K562 (cell line): ENCODE data around the gene SMIM36. TPM values are rescaled to one million over a fixed set of nuclear protein-coding genes. Genes with fewer than 3 reads are reported as not detected.

Experiments used
- ATAC-seq: fragments of 200-7000 bp; cut with Tn5 transposase; 3 replicates; pipeline ENCODE4 v1.9.1; 2020; ENCODE audit warnings: moderate library complexity
- BruUV-seq: library from RNA; stranded (reverse); fragments of 400-500 nt; replicated peaks from 2 replicates; lab custom pipeline; 2021; lab: Mats Ljungman, UMichigan
- CTCF ChIA-PET: fragments of 300-600 bp; formaldehyde crosslinking; extraction: SDS; loops from one replicate; lab custom pipeline; 2021; ENCODE audit warnings: low intra/inter-chr PET ratio; lab: Yijun Ruan, JAX
- POLR2A ChIA-PET: fragments of 300-600, 350-650 bp; sonication (Branson Sonifier 250); formaldehyde crosslinking; extraction: SDS; loops from one replicate; lab custom pipeline; 2021; ENCODE audit warnings: antibody characterized with exemption, inconsistent platforms; lab: Yijun Ruan, JAX
- DNase-seq, 4 experiments: peaks; one replicate each; pipeline versions ENCODE4 v3.0.0 to v3.0.0-alpha.2; 2011 to 2018; ENCODE audit warnings: low spot score in 3 of 4, mixed read lengths in 3 of 4; ENCODE audit errors: extremely low read depth in 1 of 4
- FAIRE-seq: peaks from 2 replicates; lab custom pipeline; 2011; peaks lifted over from hg19 to GRCh38; lab: Jason Lieb, UNC
- H2AFZ ChIP-seq: 2 replicates; pipeline ENCODE4 v1.6.0; 2011; ENCODE audit warnings: low read depth, low read length, control low read depth, inconsistent platforms
- H3K27ac ChIP-seq: fragments of 200-600 bp; 3 replicates; pipeline ENCODE4 v1.8.0; 2011; ENCODE audit warnings: low read depth, mild to moderate bottlenecking, control low read depth, inconsistent platforms, low read length, moderate library complexity, mixed read lengths; ENCODE audit errors: extremely low read depth
- H3K27me3 ChIP-seq, 2 experiments: fragments of 300-600 bp in 1 of 2; 2 replicates in 1 of 2; 3 replicates in 1 of 2; pipeline versions ENCODE4 v1.6.0 to v1.8.0; 2011; ENCODE audit warnings: inconsistent platforms in 2 of 2, low read length in 2 of 2, mild to moderate bottlenecking in 1 of 2, mixed read lengths in 1 of 2, moderate library complexity in 1 of 2; ENCODE audit not compliant: control insufficient read depth in 2 of 2, insufficient read depth in 2 of 2
- H3K36me3 ChIP-seq: fragments of 300-600 bp; 3 replicates; pipeline ENCODE4 v1.8.0; 2011; ENCODE audit warnings: mild to moderate bottlenecking, low read length, inconsistent platforms; ENCODE audit not compliant: control insufficient read depth, insufficient read depth
- H3K4me1 ChIP-seq, 2 experiments: fragments of 200-600 bp in 1 of 2; replicated peaks in 1 of 2; 2 replicates in 1 of 2; 3 replicates in 1 of 2; pipeline versions ENCODE4 v1.5.1 to v1.8.0; 2011; ENCODE audit warnings: inconsistent platforms in 2 of 2, low read length in 2 of 2, mild to moderate bottlenecking in 1 of 2, mixed read lengths in 1 of 2, moderate library complexity in 1 of 2; ENCODE audit not compliant: control insufficient read depth in 2 of 2, insufficient read depth in 2 of 2
- H3K4me2 ChIP-seq: 2 replicates; pipeline ENCODE4 v1.6.1; 2011; ENCODE audit warnings: low read length, control low read depth, inconsistent platforms, mixed read lengths; ENCODE audit not compliant: insufficient read depth
- H3K4me3 ChIP-seq: fragments of 200-600 bp; sonication (generic), shearing (Covaris generic); 2 replicates; pipeline ENCODE4 v1.5.1; 2016; ENCODE audit warnings: control low read depth, inconsistent platforms
- H3K79me2 ChIP-seq: fragments of 200-600 bp; 3 replicates; pipeline ENCODE4 v1.8.0; 2011; ENCODE audit warnings: low read length, inconsistent platforms; ENCODE audit not compliant: control insufficient read depth, insufficient read depth
- H3K9ac ChIP-seq, 2 experiments: 2 replicates each; pipeline versions ENCODE4 v1.6.0 to v1.6.1; 2011; ENCODE audit warnings: low read depth in 2 of 2, low read length in 2 of 2, control low read depth in 1 of 2, inconsistent platforms in 1 of 2, mild to moderate bottlenecking in 1 of 2, mixed read lengths in 1 of 2; ENCODE audit not compliant: insufficient read depth in 1 of 2
- H3K9me1 ChIP-seq: one replicate; pipeline ENCODE4 v1.6.0; 2011; ENCODE audit warnings: inconsistent platforms, mild to moderate bottlenecking, low read length, moderate library complexity; ENCODE audit not compliant: control insufficient read depth, insufficient read depth
- H3K9me3 ChIP-seq: replicated peaks from 2 replicates; pipeline ENCODE4 v1.5.1; 2011; ENCODE audit warnings: low read depth, low read length, inconsistent platforms; ENCODE audit not compliant: control insufficient read depth, insufficient read depth
- H4K20me1 ChIP-seq: replicated peaks from 2 replicates; pipeline ENCODE4 v1.6.1; 2011; ENCODE audit warnings: low read length, inconsistent platforms, mixed read lengths; ENCODE audit not compliant: control insufficient read depth, insufficient read depth
- CBX3 ChIP-seq, 2 experiments: IDR thresholded peaks; 1 replicate in 1 of 2; 2 replicates in 1 of 2; pipeline ENCODE4 v1.6.1; 2012; ENCODE audit warnings: inconsistent platforms in 2 of 2, low read length in 2 of 2, borderline replicate concordance in 1 of 2, control low read depth in 1 of 2
- E2F1 ChIP-seq: sonication (generic); formaldehyde crosslinking; IDR thresholded peaks from 2 replicates; pipeline ENCODE4 v1.8.1; 2023; ENCODE audit warnings: mild to moderate bottlenecking, missing genetic modification reagents, moderate library complexity
- FOXK2 ChIP-seq, 2 experiments: fragments of 450-650 bp; IDR thresholded peaks in 1 of 2; conservative IDR thresholded peaks in 1 of 2; 2 replicates each; pipeline ENCODE4 v1.6.1; 2016; ENCODE audit warnings: low read depth in 2 of 2, mild to moderate bottlenecking in 1 of 2
- HMG20A ChIP-seq: fragments of 450-650 bp; formaldehyde crosslinking; conservative IDR thresholded peaks from 2 replicates; pipeline ENCODE4 v1.4.0; 2020; ENCODE audit warnings: mild to moderate bottlenecking, mixed read lengths
- MCM2 ChIP-seq: fragments of 450-650 bp; IDR thresholded peaks from 2 replicates; pipeline ENCODE4 v1.6.1; 2017; ENCODE audit warnings: low read depth, mild to moderate bottlenecking
- MTA2 ChIP-seq: fragments of 450-650 bp; IDR thresholded peaks from 2 replicates; pipeline ENCODE4 v1.6.1; 2016; ENCODE audit warnings: low read depth
- PPARD ChIP-seq: fragments of 250-450 bp; sonication (Bioruptor Pico); IDR thresholded peaks from 2 replicates; pipeline ENCODE4 v1.8.0; 2022; ENCODE audit warnings: inconsistent platforms, mild to moderate bottlenecking, moderate library complexity
- PRMT5 ChIP-seq: sonication (generic); formaldehyde crosslinking; IDR thresholded peaks from 2 replicates; pipeline ENCODE4 v1.5.0; 2020; ENCODE audit warnings: missing genetic modification reagents
- SNAPC5 ChIP-seq: fragments of 250-450 bp; sonication (Bioruptor Pico); IDR thresholded peaks from 2 replicates; pipeline ENCODE4 v1.8.0; 2021; ENCODE audit warnings: moderate library complexity, mild to moderate bottlenecking, inconsistent platforms
- SP2 ChIP-seq: IDR thresholded peaks from 2 replicates; pipeline ENCODE4 v1.6.1; 2011; ENCODE audit warnings: mild to moderate bottlenecking, low read depth, low read length, moderate library complexity; ENCODE audit not compliant: poor library complexity, severe bottlenecking; ENCODE audit errors: extremely low read depth
- SRSF3 ChIP-seq: fragments of 200-400 bp; formaldehyde crosslinking; IDR thresholded peaks from 2 replicates; pipeline ENCODE4 v1.6.1; 2016; ENCODE audit warnings: mild to moderate bottlenecking, low read length, moderate library complexity; ENCODE audit not compliant: insufficient read depth
- TCF7L2 ChIP-seq: fragments of 150-350 bp; IDR thresholded peaks from 2 replicates; pipeline ENCODE4 v1.6.1; 2016; ENCODE audit warnings: low read depth, mild to moderate bottlenecking, low read length, moderate library complexity
- ZHX1 ChIP-seq: fragments of 150-350 bp; conservative IDR thresholded peaks from 2 replicates; pipeline ENCODE4 v1.6.1; 2014; ENCODE audit warnings: low read length
- ZNF140 ChIP-seq: fragments of 250-450 bp; sonication (Bioruptor Pico); IDR thresholded peaks from 2 replicates; pipeline ENCODE4 v1.8.0; 2021; ENCODE audit warnings: moderate library complexity, mild to moderate bottlenecking, inconsistent platforms
- ZNF699 ChIP-seq: fragments of 250-450 bp; sonication (Bioruptor Pico); IDR thresholded peaks from 2 replicates; pipeline ENCODE4 v1.8.0; 2021; ENCODE audit warnings: mild to moderate bottlenecking, moderate library complexity; ENCODE audit not compliant: insufficient replicate concordance
- WGBS: fragments of 100-300 bp; shearing (Covaris generic); methylation state at CpG from one replicate; pipeline ENCODE4 v1.1.6; 2016; ENCODE audit warnings: low coverage, mixed read lengths; ENCODE audit not compliant: insufficient coverage; ENCODE audit errors: missing lambda C conversion rate; 5-methylcytosine and 5-hydroxymethylcytosine counted together
- in situ Hi-C: fragments of 300-500 bp; cut with MboI; formaldehyde crosslinking; loops from 4 replicates; pipeline ENCODE4 v1.15.0; 2018; ENCODE audit warnings: inconsistent platforms, mixed read lengths
- intact Hi-C: fragments of 100-400 bp; cut with micrococcal nuclease; formaldehyde crosslinking; loops from 2 replicates; pipeline ENCODE4 v1.14.2; 2022
- polyA plus RNA-seq, 8 experiments: library from polyadenylated mRNA; depleted of rRNA in 4 of 8; stranded (reverse) in 5 of 8; unstranded in 3 of 8; fragments of >200 nt; fragmentation: Nextera tagmentation in 2 of 8; fragmentation: Illumina TruSeq in 1 of 8; extraction: Ambion mirVana in 2 of 8; extraction: Trizol in 1 of 8; gene quantifications; 2 replicates each; pipeline versions ENCODE4 v1.2.1 to v1.2.3, GENCODE V29; 2011 to 2014; ENCODE audit warnings: inconsistent platforms in 1 of 8, missing spikeins in 1 of 8
- total RNA-seq, 7 experiments: library from RNA; depleted of rRNA in 6 of 7; stranded (reverse); fragments of >200 nt in 6 of 7; fragmentation: Illumina TruSeq in 2 of 7; extraction: Trizol in 2 of 7; gene quantifications; 2 replicates each; pipeline versions ENCODE4 v1.2.1 to v1.2.3, GENCODE V29; 2011 to 2021; ENCODE audit warnings: low replicate concordance in 1 of 7
- TF ChIP-seq, protein P1 (sequence below): fragments of 450-650 bp; IDR thresholded peaks from 2 replicates; pipeline ENCODE4 v1.6.1; 2017; ENCODE audit warnings: antibody characterized with exemption

The SMIM36 gene
- total and polyA plus RNA-seq, 9 of the 15 experiments (the other 6 are each of a cell fraction or from before 2014, with no cell fraction given), result not detected

DNA sequence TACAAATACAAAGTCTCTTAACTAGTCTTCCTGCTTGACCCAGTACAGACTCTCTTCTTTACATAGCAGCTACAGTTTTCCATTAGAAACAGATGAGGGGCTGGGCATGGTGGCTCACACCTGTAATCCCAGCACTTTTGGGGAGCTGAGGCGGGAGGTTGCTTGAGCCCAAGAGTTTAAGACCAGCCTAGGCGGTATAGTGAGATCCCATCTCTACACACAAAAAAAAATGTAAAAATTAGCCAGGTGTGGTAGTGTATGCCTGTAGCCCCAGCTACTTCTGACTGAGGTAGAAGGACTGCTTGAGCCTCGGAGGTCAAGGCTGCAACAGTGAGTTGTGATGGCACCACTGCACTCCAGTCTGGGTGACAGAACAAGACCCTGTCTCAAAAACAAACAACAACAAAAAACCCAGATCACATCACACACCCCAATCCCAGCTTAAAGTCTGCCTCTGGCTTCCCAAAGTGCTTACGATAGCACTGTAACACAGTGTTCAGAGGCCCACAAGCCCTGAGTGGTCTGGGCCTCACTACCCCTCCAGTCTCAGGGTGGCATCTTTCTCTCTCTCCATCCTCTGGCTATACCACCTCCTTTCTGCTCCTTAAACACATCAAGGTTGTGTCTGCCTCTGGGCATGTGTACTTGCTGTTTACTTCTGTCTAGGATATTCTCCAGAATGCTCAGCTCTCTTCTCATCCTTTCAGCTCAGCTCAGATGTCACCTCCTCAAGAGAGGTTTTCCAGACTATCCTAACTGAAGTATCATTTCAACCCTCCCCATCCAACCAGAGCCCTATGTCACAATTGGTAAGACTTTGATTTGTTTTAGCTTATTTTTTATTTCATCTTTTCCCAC, 93.6 kb downstream of the SMIM36 start:
- H3K79me2 ChIP-seq, result peaks cover 27% of the 10 kb centered on the region
- ChIA-PET POLR2A (interaction anchor here (0.8 to 1.2 kb wide), 4 partner anchors 16 to 1638 kb away, joined by 3 read pairs; no protein-coding TSS in a partner anchor), CTCF (no interaction called here)
- no peak overlapping the region for H3K27ac ChIP-seq
- in situ Hi-C loops (no loop called here), intact Hi-C loops (no loop called here)
- no peaks in the 10 kb centered on the region for H3K9me1 ChIP-seq
- no peak for DNase-seq
- peak; percentile 11 for FAIRE-seq
- no peak overlapping the region for H3K4me3 ChIP-seq
- ATAC-seq, result no peak
- H3K36me3 ChIP-seq, result peaks cover 12% of the 10 kb centered on the region
- no peak overlapping the region for H3K4me2 ChIP-seq
- no TSS peak for BruUV-seq
- peaks cover 11% of the 10 kb centered on the region in 2 experiments for H3K4me1 ChIP-seq
- no peaks in the 10 kb centered on the region for H4K20me1 ChIP-seq
- H3K9me3 ChIP-seq, result no peaks in the 10 kb centered on the region
- H3K9ac ChIP-seq, result no peak overlapping the region
- no peaks in the 10 kb centered on the region for H3K27me3 ChIP-seq
- WGBS, result 94% methylated on average over 4 of the region's 4 CpGs
- H2AFZ ChIP-seq, result no peak overlapping the region
- TF ChIP-seq MTA2, result no peak
- no peak for TF ChIP-seq FOXK2 (conservative IDR thresholded peaks at IDR 0.05 in 1 of 2, IDR thresholded peaks at IDR 0.05 in 1 of 2; ENCODE audit: low read depth in 2 of 2)
- no peak for TF ChIP-seq MCM2
- no peak for TF ChIP-seq ZNF140 (CRISPR knock-in tag)
- TF ChIP-seq PPARD (CRISPR knock-in tag), result no peak
- no peak for TF ChIP-seq TCF7L2
- TF ChIP-seq SRSF3, result no peak
- TF ChIP-seq SP2, result no peak
- TF ChIP-seq ZNF699, result no peak
- no peak for TF ChIP-seq HMG20A (CRISPR knock-in tag)
- no peak for TF ChIP-seq E2F1 (CRISPR knock-in tag)
- TF ChIP-seq ZHX1, result no peak
- no peak for TF ChIP-seq SNAPC5
- TF ChIP-seq CBX3 (IDR thresholded peaks at IDR 0.05; ENCODE audit: borderline replicate concordance in 1 of 2, low read length in 2 of 2), result no peak
- TF ChIP-seq, protein P1, sequence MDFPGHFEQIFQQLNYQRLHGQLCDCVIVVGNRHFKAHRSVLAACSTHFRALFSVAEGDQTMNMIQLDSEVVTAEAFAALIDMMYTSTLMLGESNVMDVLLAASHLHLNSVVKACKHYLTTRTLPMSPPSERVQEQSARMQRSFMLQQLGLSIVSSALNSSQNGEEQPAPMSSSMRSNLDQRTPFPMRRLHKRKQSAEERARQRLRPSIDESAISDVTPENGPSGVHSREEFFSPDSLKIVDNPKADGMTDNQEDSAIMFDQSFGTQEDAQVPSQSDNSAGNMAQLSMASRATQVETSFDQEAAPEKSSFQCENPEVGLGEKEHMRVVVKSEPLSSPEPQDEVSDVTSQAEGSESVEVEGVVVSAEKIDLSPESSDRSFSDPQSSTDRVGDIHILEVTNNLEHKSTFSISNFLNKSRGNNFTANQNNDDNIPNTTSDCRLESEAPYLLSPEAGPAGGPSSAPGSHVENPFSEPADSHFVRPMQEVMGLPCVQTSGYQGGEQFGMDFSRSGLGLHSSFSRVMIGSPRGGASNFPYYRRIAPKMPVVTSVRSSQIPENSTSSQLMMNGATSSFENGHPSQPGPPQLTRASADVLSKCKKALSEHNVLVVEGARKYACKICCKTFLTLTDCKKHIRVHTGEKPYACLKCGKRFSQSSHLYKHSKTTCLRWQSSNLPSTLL, result no peak
- TF ChIP-seq PRMT5, result no peak
